ENCODE results near the gene ZNF37A.

DNA sequence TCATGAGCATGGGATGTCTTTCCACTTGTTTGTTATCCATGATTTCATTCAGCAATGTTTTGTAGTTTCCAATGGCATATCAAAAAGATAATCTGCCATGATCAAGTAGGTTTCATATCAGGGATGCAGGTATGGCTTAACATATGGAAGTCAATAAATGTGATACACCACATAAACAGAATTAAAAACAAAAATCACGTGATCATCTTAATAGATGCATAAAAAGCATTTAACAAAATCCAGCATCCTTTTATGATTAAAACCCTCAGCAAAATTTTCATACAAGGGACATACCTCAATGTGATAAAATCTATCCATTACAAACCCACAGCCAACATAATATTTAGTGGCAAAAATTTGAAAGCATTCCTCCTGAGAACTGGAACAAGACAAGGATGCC lies 90.3 kb downstream of the ZNF37A start:
- TF ChIP-seq, protein P1, sequence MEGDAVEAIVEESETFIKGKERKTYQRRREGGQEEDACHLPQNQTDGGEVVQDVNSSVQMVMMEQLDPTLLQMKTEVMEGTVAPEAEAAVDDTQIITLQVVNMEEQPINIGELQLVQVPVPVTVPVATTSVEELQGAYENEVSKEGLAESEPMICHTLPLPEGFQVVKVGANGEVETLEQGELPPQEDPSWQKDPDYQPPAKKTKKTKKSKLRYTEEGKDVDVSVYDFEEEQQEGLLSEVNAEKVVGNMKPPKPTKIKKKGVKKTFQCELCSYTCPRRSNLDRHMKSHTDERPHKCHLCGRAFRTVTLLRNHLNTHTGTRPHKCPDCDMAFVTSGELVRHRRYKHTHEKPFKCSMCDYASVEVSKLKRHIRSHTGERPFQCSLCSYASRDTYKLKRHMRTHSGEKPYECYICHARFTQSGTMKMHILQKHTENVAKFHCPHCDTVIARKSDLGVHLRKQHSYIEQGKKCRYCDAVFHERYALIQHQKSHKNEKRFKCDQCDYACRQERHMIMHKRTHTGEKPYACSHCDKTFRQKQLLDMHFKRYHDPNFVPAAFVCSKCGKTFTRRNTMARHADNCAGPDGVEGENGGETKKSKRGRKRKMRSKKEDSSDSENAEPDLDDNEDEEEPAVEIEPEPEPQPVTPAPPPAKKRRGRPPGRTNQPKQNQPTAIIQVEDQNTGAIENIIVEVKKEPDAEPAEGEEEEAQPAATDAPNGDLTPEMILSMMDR (conservative IDR thresholded peaks at IDR 0.05; ENCODE audit: low read depth in 2 of 2), result no peak
- TF ChIP-seq EZH2 (IDR thresholded peaks at IDR 0.05; ENCODE audit: low read depth, unreplicated experiment) (no peak), REST (IDR thresholded peaks at IDR 0.05; ENCODE audit: unreplicated experiment) (no peak), EZH2phosphoT487 (IDR thresholded peaks at IDR 0.05; ENCODE audit: unreplicated experiment) (no peak), POLR2AphosphoS5 (IDR thresholded peaks at IDR 0.05; ENCODE audit: low read depth) (no peak), NANOG (IDR thresholded peaks at IDR 0.05; ENCODE audit: borderline replicate concordance) (no peak), JUNB (IDR thresholded peaks at IDR 0.05; ENCODE audit: unreplicated experiment) (no peak), CREB1 (CRISPR knock-in tag; IDR thresholded peaks at IDR 0.05; ENCODE audit: low read depth) (no peak), ETS1 (IDR thresholded peaks at IDR 0.05) (no peak), ZNF462 (CRISPR knock-in tag; IDR thresholded peaks at IDR 0.05) (no peak), ZNF331 (CRISPR knock-in tag; IDR thresholded peaks at IDR 0.05; ENCODE audit: low read depth) (no peak)

All from GM23338 (cell line).